ENCODE measurements around the gene AMOT.

AMOT gene

GRCh38 chrX:112746812-112747595 is 93.6 kb downstream of the AMOT start:
- DNase-seq (ENCODE audit: low read depth in 4 of 4, low spot score in 1 of 4) = no peak

GRCh38 chrX:112738347-112739033 is 102.1 kb downstream of the AMOT start:
- DNase-seq (ENCODE audit: low read depth in 4 of 4, low spot score in 1 of 4) = peak in 1 of 4 experiments; percentile 1

DNA sequence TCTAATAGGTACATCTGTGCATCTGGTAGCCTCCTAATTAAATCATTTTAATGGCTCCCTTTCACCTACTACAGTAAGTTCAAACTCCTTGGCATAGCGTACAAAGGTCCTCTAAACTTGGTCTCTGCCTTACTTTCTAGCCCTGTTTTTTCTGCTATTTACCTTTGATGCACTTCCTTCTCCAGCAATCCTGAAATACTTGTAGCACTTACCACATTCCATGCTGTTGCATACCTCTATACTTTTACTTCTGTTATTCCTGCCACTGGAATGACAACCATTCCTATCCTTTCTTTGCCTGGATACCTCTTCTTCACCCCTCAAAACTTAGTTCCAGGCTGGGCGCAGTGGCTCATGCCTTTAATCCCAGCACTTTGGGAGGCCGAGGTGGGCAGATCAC is 104.3 kb downstream of the AMOT start:
- no peak for DNase-seq (ENCODE audit: low read depth in 4 of 4, low spot score in 1 of 4)

DNA sequence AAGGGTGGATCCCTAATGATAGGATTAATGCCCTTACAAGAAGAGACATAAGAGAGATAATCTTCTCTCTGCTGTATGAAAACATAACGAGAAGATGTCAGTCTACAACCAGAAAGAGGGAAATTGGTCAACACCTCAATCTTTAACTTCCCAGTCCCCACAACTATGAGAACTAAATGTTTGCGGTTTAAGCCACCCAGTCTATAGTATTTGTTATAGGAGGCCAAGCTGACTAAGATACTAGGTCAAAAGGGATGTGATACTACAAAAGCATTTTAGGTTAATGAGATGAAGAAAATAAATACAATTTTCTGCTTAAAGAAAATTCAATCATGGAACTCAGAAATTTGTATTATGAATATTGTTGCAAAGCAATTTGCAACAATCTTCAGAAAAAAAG is 105.5 kb downstream of the AMOT start:
- no peak for DNase-seq (ENCODE audit: low read depth in 4 of 4, low spot score in 1 of 4)

GRCh38 chrX:112734290-112734689 is 106.3 kb downstream of the AMOT start:
- no peak for DNase-seq (ENCODE audit: low read depth in 4 of 4, low spot score in 1 of 4)

DNA sequence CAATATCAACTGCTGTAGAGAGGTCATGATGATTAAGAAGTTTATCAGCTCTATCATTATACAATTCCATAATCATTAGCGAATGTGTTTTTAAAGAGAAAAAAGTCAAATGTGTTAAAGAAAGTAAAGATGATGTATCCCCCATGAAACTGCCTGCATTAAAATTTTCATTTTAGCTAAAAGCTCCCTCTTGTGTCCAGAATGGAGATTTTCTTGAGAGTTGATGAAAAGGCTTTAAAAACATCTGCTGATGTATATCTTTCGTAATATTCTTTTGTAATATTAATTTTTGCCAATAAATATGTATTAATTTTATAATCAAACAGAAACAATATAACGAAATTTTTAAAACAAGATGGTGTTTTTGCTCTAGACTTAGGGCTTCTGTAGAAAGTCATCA is 108.8 kb downstream of the AMOT start:
- no peak for DNase-seq (ENCODE audit: low read depth in 4 of 4, low spot score in 1 of 4)

Data from stimulated activated CD4-positive, alpha-beta T cell treated with anti-CD3 and anti-CD28 coated beads, Interleukin-1b, Interleukin-23, amount 100 ng/mL, for 24 hours (primary cell).